NOMO-1 treated with DMSO at 0.1 percent for 48 hours (cell line): ENCODE measurements around the gene MKRN2OS.
A peak's percentile ranks its signal among the peaks of the same experiment; 100 is the strongest.

Experiments
- DNase-seq: peaks from one replicate; lab custom pipeline; 2025; ENCODE audit not compliant: unreplicated experiment; lab: John Stamatoyannopoulos, UW

Gene MKRN2OS

GRCh38 chr3:12515631-12516030 is 29.7 kb downstream of the MKRN2OS start:
- DNase-seq: no peak

GRCh38 chr3:12513694-12514446 is 31.4 kb downstream of the MKRN2OS start:
- DNase-seq: no peak

GRCh38 chr3:12512534-12513118 is 32.7 kb downstream of the MKRN2OS start:
- DNase-seq: no peak

GRCh38 chr3:12509466-12509865 is 35.8 kb downstream of the MKRN2OS start:
- DNase-seq: no peak

- DNase-seq: no peak
Measured at GRCh38 chr3:12508291-12508700, 37.0 kb downstream of the MKRN2OS start.

- DNase-seq: no peak
Measured at GRCh38 chr3:12507591-12508281, 37.6 kb downstream of the MKRN2OS start.

GRCh38 chr3:12506201-12506709 is 39.0 kb downstream of the MKRN2OS start:
- DNase-seq: no peak

- peak; percentile 89 for DNase-seq
Measured at GRCh38 chr3:12503126-12503957, 42.0 kb downstream of the MKRN2OS start.

- no peak for DNase-seq
Measured at GRCh38 chr3:12501360-12502020, 43.8 kb downstream of the MKRN2OS start.

- DNase-seq: no peak
Measured at GRCh38 chr3:12499474-12499873, 45.8 kb downstream of the MKRN2OS start.

- no peak for DNase-seq
Measured at GRCh38 chr3:12496453-12496761, 48.9 kb downstream of the MKRN2OS start.

- DNase-seq: no peak
Measured at GRCh38 chr3:12495749-12496452, 49.4 kb downstream of the MKRN2OS start.

GRCh38 chr3:12490547-12490946 is 54.8 kb downstream of the MKRN2OS start:
- no peak for DNase-seq

- DNase-seq: no peak
Measured at GRCh38 chr3:12489832-12490231, 55.5 kb downstream of the MKRN2OS start.
